HG02588 (cell line): Measurements from ENCODE around the gene GPAT2.
"Not testable (repeated sequence)": the region's sequence is repeated elsewhere in the genome, so short reads cannot be mapped to it uniquely, and the experiment has no call there.

Source experiments
- ATAC-seq: cut with Tn5 transposase; IDR thresholded peaks from one replicate; pipeline ENCODE4 v1.9.1; 2021; ENCODE audit warnings: mild to moderate bottlenecking, moderate library complexity; ENCODE audit not compliant: unreplicated experiment

GPAT2 gene

DNA sequence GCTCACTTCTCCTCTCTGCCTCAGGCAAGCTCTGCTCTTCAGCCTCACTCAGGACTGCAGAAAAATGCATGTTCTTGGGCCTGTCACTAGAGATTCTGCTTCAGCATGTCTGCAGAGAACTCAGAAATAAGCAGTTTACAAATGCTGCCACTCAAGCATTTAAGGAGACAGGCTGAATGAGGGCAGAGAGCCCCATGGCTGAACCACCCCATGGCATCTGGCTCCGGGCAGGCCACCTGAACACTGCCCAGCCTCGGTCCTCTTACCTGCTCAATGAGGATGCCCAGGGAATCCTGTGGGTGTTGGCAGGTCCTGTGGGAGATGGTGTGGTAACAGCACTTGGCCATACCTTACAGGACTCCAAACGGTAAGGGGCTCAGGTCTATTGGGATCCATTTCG lies 31.2 kb upstream of the GPAT2 start:
- not testable (repeated sequence) for ATAC-seq

DNA sequence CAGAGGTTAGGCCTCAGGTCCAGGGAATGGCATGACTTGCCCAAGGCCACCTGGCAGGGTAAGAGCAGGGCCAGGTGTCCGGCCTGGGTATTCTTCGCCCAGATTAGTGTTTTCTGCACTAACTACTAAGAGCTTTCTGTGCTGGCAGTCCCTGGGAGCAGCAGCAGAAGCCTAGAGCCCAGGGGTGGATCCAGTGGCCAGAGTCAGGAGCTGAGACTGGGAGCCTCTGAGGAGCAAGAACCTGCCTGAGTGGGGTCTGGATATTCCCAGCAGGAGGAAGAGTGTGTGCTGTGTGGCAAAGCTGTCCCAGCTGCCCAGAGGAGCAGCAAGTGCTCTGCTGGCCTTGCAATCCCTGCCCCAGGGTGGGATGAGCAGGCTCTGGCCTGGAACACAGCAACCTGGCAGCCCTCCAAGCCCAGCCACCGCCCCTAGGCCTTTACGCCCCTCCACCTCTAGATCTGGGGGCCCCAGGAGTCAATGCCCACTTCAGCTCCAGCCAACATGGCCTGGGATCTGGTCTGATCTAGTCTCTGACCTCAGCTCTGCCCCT lies 30.7 kb upstream of the GPAT2 start:
- ATAC-seq, result no peak

DNA sequence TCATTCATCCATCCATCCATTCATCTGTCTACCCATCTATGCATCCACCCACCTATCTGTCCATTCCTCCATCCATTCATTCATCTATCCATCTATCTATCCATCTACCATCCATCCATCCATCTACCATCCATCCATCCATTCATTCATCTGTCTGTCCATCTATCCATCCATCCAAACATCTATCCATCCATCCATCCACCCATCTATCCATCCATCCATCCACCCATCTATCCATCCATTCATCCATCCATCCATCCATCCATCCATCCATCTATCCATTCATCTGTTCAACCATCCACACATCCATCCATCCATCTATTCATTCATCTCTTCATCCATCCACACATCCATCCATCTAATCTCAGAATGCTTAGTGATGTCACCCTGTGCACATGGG lies 30.0 kb upstream of the GPAT2 start:
- not testable (repeated sequence) for ATAC-seq

GRCh38 chr2:96064047-96064675 lies 29.4 kb upstream of the GPAT2 start:
- not testable (repeated sequence) for ATAC-seq

GRCh38 chr2:96063116-96063899 lies 28.6 kb upstream of the GPAT2 start:
- ATAC-seq, result not testable (repeated sequence)

DNA sequence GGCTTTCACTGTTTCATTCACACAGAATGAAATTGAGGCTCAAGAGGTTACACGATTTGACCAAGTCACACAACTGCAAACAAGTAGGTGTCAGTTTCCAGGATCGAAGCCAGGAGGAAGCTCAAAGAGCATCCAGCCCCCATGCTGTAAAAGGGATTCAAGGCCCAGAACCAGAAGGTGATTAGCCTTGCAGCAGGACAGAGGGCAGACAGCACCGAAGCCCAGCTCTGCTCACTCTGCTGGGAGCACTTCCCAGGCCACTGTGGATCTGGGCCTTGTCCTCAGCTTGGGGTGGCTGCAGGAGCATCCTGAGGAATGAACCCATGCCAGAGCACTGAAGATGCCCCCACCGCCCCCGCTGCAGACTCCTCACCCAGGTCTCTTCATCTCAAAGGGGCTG lies 27.8 kb upstream of the GPAT2 start:
- not testable (repeated sequence) for ATAC-seq

DNA sequence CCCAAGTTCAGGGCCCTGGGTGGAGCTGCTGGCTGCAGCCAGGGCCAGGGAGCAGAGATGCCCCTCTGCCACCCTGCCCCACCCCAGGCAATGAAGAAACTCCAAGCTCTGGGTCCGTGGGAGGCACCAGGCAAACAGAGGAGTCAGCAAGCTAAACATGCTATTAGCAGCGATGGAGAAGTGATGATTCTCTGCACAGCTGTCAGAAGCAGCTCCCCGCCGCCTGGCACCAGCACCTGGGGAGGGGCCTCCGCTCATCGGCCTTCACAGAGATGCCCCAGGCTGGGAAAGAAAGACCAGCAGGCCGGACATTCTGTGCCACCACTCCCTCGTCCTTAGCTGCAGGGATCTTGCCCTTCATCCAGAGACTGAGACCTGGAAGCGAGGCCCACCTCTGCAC lies 27.2 kb upstream of the GPAT2 start:
- not testable (repeated sequence) for ATAC-seq

DNA sequence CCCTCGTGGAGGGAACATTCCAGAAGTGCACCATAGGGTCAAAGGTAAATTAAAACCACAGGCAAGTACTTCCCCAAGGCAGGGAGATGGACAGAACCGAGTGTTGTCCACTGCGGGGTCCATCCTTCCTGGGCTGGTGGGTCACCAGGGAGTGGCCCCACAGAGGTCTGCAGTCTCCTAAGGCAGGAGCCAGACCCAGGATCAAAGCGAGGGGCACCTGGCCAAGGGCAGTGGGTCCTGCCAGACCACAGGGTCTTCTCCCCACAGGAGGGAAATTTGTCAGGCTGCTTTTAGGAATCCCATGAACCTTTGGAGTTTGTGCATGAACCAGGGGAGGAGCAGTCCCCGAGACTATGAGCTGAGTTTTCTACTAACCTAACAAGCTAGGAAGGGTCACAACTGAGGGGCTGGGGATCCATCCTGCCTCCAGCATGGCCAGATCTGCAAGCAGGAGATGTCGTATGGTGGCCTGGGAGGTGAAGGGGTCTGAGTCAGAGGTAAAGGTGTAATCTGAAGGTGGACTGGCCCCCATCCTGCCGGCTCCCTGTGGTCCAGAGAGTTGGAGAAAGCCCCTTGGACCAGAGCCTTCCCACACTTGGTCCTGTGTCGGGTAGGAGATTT lies 26.6 kb upstream of the GPAT2 start:
- ATAC-seq, result not testable (repeated sequence)

- not testable (repeated sequence) for ATAC-seq
These were observed 25.6 kb upstream of the GPAT2 start for GRCh38 chr2:96060325-96060724.

- ATAC-seq, result not testable (repeated sequence)
These were observed 24.7 kb upstream of the GPAT2 start for GRCh38 chr2:96059443-96059842.

DNA sequence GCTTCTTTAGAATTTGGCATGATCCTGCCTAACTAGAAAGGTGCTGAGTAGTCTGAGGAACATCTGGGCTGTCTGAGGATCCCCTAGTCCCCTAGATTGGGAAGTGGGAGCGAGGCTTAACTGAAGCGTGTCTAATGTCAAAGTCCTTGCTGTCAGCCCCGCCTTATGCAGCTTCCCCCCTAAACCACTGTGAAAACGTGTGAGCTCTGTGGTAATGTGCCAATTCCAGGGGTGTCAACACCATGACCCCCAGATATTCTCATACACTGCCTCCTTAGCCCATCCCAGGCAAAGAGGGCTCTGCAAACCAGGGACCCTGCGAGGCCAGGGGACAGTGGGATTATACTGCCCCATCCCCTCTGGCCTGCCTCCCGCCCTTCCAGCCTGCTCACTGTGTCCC lies 21.1 kb upstream of the GPAT2 start:
- not testable (repeated sequence) for ATAC-seq

DNA sequence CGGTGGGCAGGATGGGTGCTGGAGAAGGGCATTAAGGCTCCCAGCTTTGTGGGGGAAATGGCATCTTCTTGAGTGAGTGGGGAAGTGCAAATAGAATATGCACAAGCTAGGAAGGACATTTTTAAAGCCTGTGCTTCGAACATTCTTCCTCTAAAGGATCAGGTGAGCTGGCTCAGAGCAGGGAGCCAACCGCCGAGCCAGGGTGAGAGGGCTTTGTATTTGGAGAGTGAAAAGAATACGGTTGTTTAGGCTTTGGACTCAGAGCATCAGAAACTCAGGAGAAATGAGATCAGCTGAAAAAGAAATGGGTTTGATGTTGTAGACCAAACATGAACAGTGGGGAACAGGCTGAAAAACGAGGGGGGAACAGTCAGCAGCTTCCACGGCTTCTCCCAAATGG lies 19.8 kb upstream of the GPAT2 start:
- not testable (repeated sequence) for ATAC-seq

DNA sequence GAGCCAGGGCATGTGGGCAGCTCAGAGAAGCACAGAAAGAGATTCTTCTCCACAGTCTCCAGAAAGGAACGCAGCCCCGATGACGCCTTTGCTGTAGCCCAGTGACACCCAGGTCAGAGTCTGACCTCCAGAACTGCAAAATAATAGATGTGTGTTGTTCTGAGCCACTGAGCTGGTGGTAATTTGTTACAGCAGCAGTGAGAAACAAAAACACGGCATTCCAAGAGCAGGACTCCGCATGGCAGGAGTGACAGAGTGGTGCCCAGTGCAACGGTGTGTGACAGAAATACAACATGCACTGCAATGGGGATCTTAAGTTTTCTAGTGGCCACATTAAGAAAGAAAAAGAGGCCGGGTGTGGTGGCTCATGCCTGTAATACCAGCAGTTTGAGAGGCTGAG lies 18.7 kb upstream of the GPAT2 start:
- ATAC-seq, result not testable (repeated sequence)

- not testable (repeated sequence) for ATAC-seq
These were observed 17.9 kb upstream of the GPAT2 start for GRCh38 chr2:96052632-96053031.

GRCh38 chr2:96049917-96050262 lies 15.2 kb upstream of the GPAT2 start:
- not testable (repeated sequence) for ATAC-seq

- ATAC-seq, result not testable (repeated sequence)
These were observed 14.6 kb upstream of the GPAT2 start for GRCh38 chr2:96049049-96049916.

DNA sequence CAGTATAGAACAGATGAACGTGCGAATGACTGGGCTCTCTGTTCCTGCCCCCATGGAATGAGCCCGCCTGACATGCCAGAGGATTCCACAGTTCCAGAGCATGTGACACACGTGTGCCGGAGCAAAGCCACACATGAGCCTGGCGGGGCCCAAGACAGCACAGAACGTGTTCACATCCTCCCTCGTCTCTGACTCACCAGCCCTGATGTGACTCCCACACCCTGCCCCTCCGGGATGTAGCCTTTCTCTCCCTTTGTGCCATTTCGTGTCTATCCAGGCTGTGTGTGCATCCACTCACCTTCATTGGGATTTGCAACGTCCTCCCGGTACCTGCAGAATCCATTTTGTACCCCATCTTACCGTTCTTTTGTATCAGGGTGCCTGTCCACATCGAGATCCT lies 838 bp upstream of the GPAT2 start:
- not testable (repeated sequence) for ATAC-seq

GRCh38 chr2:96033997-96034396 lies 719 bp downstream of the GPAT2 start:
- ATAC-seq, result not testable (repeated sequence)

GRCh38 chr2:96027725-96028325 lies 6.9 kb downstream of the GPAT2 start:
- ATAC-seq, result not testable (repeated sequence)

GRCh38 chr2:96025755-96026154 lies 9.0 kb downstream of the GPAT2 start:
- ATAC-seq, result not testable (repeated sequence)
